Measurements from ENCODE around the gene RMC1. TPM values are rescaled to one million over a fixed set of nuclear protein-coding genes. Genes with fewer than 3 reads are reported as not detected.

The RMC1 gene
- total and polyA plus RNA-seq, 2 of the 13 experiments (the other 11 are each of a cell fraction or from before 2014, with no cell fraction given): 9.4 to 19.5 TPM

GRCh38 chr18:23523429-23524212, 20.3 kb downstream of the RMC1 start:
- Histone ChIP-seq H3K27ac (ENCODE audit: extremely low read length, insufficient read depth, low read length) (no peak overlapping the region), H3K9ac (ENCODE audit: insufficient read depth, low read depth, low read length) (no peak overlapping the region), H3K9me3 (ENCODE audit: low read length) (no peaks in the 10 kb centered on the region), H2AFZ (ENCODE audit: low read length) (no peak overlapping the region), H3K79me2 (ENCODE audit: insufficient read depth, low read length) (no peaks in the 10 kb centered on the region), H3K4me1 (ENCODE audit: insufficient read depth, low read length) (0 out of 2 replicates have a peak, but pooled peaks cover 6% of the 10 kb centered on the region), H4K20me1 (ENCODE audit: insufficient read depth, low read length) (no peaks in the 10 kb centered on the region), H3K4me3 (replicated peaks in 1 of 3; ENCODE audit: insufficient read depth in 1 of 3, low read depth in 2 of 3, low read length in 3 of 3) (no peak overlapping the region), H3K36me3 (replicated peaks in 1 of 2; ENCODE audit: control insufficient read depth in 1 of 2, insufficient read depth in 2 of 2, low read length in 2 of 2) (peaks cover 12 to 64% of the 10 kb centered on the region in 2 experiments; a peak in 4 of 5 replicates), H3K27me3 (ENCODE audit: control insufficient read depth in 1 of 2, insufficient read depth in 2 of 2, low read length in 2 of 2) (no peaks in the 10 kb centered on the region), H3K4me2 (ENCODE audit: low read depth, low read length) (no peak overlapping the region)
- POLR2A ChIA-PET: no interaction called here
- DNase-seq (ENCODE audit: low spot score) (no peak), FAIRE-seq (no peak), ATAC-seq (peak; percentile 6; the same call in 1 of the 3 replicates)
- CTCF ChIA-PET (ENCODE audit: low intra/inter-chr PET ratio, low total read pairs): no interaction called here
- in situ Hi-C loops (cut with HindIII; ENCODE audit: extremely low pct_ligation_motif_present, low pct_unique_long_range_greater_than_20kb) (no loop called here), intact Hi-C loops (cut with micrococcal nuclease; ENCODE audit: unreplicated experiment) (no loop called here)
- TF ChIP-seq ARID5B (CRISPR knock-in tag; IDR thresholded peaks at IDR 0.05) (no peak), CEBPG (CRISPR knock-in tag; IDR thresholded peaks at IDR 0.05) (no peak), ZC3H13 (CRISPR knock-in tag; IDR thresholded peaks at IDR 0.05) (no peak), ZMYM3 (CRISPR knock-in tag; IDR thresholded peaks at IDR 0.05) (no peak), ZNF766 (CRISPR knock-in tag; IDR thresholded peaks at IDR 0.05; ENCODE audit: borderline replicate concordance) (no peak), EZH2 (conservative IDR thresholded peaks at IDR 0.05; ENCODE audit: low read depth, low read length) (no peak), KMT2A (CRISPR knock-in tag; IDR thresholded peaks at IDR 0.05) (no peak), ATAD3A (CRISPR knock-in tag; IDR thresholded peaks at IDR 0.05) (no peak), ZNF75D (CRISPR knock-in tag; IDR thresholded peaks at IDR 0.05; ENCODE audit: borderline replicate concordance) (no peak), ZNF124 (CRISPR knock-in tag; IDR thresholded peaks at IDR 0.05) (no peak), MBNL3 (CRISPR knock-in tag; conservative IDR thresholded peaks at IDR 0.05) (no peak), POGK (CRISPR knock-in tag; conservative IDR thresholded peaks at IDR 0.05) (no peak), NCOA5 (CRISPR knock-in tag; IDR thresholded peaks at IDR 0.05) (no peak), ZNF652 (CRISPR knock-in tag; IDR thresholded peaks at IDR 0.05; ENCODE audit: borderline replicate concordance, low read depth) (no peak), SNAPC2 (CRISPR knock-in tag; IDR thresholded peaks at IDR 0.05) (no peak), SAP130 (CRISPR knock-in tag; IDR thresholded peaks at IDR 0.05; ENCODE audit: low read depth) (no peak), ZNF549 (CRISPR knock-in tag; IDR thresholded peaks at IDR 0.05) (no peak)
- 93% methylated on average over 12 of the region's 12 CpGs for WGBS (ENCODE audit: low lambda C conversion rate)
- BruUV-seq (replicated peaks): no TSS peak

Data from HepG2 (cell line).